ENCODE measurements around the gene TRAPPC12. TPM values are rescaled to one million over a fixed set of nuclear protein-coding genes. Genes with fewer than 3 reads are reported as not detected.

Gene TRAPPC12
- polyA plus RNA-seq, 1 donor from 2014 or later, result 76.2 TPM

DNA sequence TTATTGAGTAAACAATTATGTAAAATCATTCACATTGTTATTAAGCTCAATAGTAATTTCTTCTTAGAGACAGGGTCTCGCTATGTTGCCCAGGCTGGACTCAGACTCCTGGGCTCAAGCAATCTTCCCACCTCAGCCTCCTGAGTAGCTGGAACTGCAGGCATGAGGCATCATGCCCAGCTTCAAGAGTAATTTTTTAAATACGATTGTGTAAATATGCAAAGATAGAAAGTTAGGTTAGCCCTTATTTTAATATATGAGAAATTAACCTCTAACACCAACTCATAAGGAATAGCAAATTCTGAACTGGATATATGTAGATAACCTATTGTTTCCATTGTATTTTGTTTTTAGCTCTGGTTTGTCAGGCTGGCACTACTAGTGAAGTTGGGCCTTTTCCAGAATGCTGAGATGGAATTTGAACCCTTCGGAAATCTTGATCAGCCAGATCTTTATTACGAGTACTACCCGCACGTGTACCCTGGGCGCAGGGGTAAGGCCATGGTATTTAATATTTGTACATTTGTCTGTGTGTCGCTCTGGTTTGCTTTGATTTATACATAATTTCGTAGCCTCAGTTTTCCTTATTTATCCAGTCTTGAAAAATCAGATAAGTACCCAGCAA lies 44.8 kb downstream of the TRAPPC12 start:
- Histone ChIP-seq H3K4me2 (ENCODE audit: low read length) (no peak overlapping the region), H3K9me3 (ENCODE audit: low read length) (no peaks in the 10 kb centered on the region), H3K27ac (ENCODE audit: low read length) (no peak overlapping the region), H3F3A (ENCODE audit: insufficient read depth, low read length, poor library complexity, severe bottlenecking) (no peaks in the 10 kb centered on the region), H3K9ac (ENCODE audit: low read length) (no peak overlapping the region), H3K27me3 (ENCODE audit: insufficient read depth, low read depth, low read length) (no peaks in the 10 kb centered on the region), H3K4me3 (ENCODE audit: low read length) (no peak overlapping the region), H3K9me2 (ENCODE audit: insufficient read depth, low read length) (no peaks in the 10 kb centered on the region), H3K36me3 (ENCODE audit: insufficient read depth, low read length) (peaks cover 12% of the 10 kb centered on the region), H3K79me2 (replicated peaks; ENCODE audit: insufficient read depth, low read length) (no peaks in the 10 kb centered on the region), H2AFZ (ENCODE audit: low read depth, low read length) (no peak overlapping the region), H4K20me1 (ENCODE audit: insufficient read depth) (no peaks in the 10 kb centered on the region)
- no peak for TF ChIP-seq RAD21 (conservative IDR thresholded peaks at IDR 0.05)
- TF ChIP-seq TAF1 (IDR thresholded peaks at IDR 0.05; ENCODE audit: low read depth), result no peak
- no peak for TF ChIP-seq MXI1 (conservative IDR thresholded peaks at IDR 0.05; ENCODE audit: poor library complexity, severe bottlenecking)
- TF ChIP-seq, protein P1, sequence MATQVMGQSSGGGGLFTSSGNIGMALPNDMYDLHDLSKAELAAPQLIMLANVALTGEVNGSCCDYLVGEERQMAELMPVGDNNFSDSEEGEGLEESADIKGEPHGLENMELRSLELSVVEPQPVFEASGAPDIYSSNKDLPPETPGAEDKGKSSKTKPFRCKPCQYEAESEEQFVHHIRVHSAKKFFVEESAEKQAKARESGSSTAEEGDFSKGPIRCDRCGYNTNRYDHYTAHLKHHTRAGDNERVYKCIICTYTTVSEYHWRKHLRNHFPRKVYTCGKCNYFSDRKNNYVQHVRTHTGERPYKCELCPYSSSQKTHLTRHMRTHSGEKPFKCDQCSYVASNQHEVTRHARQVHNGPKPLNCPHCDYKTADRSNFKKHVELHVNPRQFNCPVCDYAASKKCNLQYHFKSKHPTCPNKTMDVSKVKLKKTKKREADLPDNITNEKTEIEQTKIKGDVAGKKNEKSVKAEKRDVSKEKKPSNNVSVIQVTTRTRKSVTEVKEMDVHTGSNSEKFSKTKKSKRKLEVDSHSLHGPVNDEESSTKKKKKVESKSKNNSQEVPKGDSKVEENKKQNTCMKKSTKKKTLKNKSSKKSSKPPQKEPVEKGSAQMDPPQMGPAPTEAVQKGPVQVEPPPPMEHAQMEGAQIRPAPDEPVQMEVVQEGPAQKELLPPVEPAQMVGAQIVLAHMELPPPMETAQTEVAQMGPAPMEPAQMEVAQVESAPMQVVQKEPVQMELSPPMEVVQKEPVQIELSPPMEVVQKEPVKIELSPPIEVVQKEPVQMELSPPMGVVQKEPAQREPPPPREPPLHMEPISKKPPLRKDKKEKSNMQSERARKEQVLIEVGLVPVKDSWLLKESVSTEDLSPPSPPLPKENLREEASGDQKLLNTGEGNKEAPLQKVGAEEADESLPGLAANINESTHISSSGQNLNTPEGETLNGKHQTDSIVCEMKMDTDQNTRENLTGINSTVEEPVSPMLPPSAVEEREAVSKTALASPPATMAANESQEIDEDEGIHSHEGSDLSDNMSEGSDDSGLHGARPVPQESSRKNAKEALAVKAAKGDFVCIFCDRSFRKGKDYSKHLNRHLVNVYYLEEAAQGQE (IDR thresholded peaks at IDR 0.05; ENCODE audit: borderline replicate concordance), result no peak
- TF ChIP-seq EZH2 (IDR thresholded peaks at IDR 0.05; ENCODE audit: borderline replicate concordance, insufficient read depth, low read length, poor library complexity, severe bottlenecking), result no peak
- TF ChIP-seq SMC3 (conservative IDR thresholded peaks at IDR 0.05; ENCODE audit: poor library complexity), result no peak
- TF ChIP-seq POLR2AphosphoS5 (IDR thresholded peaks at IDR 0.05), result no peak
- TF ChIP-seq EP300 (conservative IDR thresholded peaks at IDR 0.05; ENCODE audit: poor library complexity, severe bottlenecking), result no peak
- TF ChIP-seq, protein P2, sequence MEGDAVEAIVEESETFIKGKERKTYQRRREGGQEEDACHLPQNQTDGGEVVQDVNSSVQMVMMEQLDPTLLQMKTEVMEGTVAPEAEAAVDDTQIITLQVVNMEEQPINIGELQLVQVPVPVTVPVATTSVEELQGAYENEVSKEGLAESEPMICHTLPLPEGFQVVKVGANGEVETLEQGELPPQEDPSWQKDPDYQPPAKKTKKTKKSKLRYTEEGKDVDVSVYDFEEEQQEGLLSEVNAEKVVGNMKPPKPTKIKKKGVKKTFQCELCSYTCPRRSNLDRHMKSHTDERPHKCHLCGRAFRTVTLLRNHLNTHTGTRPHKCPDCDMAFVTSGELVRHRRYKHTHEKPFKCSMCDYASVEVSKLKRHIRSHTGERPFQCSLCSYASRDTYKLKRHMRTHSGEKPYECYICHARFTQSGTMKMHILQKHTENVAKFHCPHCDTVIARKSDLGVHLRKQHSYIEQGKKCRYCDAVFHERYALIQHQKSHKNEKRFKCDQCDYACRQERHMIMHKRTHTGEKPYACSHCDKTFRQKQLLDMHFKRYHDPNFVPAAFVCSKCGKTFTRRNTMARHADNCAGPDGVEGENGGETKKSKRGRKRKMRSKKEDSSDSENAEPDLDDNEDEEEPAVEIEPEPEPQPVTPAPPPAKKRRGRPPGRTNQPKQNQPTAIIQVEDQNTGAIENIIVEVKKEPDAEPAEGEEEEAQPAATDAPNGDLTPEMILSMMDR (IDR thresholded peaks at IDR 0.05; ENCODE audit: poor library complexity, severe bottlenecking), result no peak

DNA sequence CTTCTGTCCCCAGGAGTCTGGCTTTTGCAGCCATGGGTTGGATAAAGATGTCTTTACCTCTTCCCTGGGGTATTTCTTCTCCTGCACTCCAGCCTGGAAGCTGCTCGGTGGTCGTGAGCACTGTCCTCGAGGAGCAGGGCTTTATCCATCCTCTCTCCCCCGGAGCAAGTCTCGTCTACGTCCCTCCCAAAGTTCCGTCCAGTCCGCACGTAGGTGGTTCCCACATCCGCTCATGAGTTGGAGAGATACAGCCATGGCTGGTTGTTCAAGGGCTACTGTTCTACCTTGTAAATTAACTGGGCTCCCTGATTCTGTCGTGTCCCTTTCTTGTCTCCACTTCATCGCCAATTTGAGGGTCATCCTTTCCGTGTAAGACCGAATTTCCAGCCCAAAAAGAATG lies 47.1 kb downstream of the TRAPPC12 start:
- no peak overlapping the region for H3K4me3 ChIP-seq (ENCODE audit: low read length)
- no peak overlapping the region for H3K27ac ChIP-seq (ENCODE audit: low read length)
- H3K79me2 ChIP-seq (replicated peaks; ENCODE audit: insufficient read depth, low read length), result no peaks in the 10 kb centered on the region
- H2AFZ ChIP-seq (ENCODE audit: low read depth, low read length), result no peak overlapping the region
- H3K9ac ChIP-seq (ENCODE audit: low read length), result no peak overlapping the region
- H3K4me2 ChIP-seq (ENCODE audit: low read length), result no peak overlapping the region
- no peaks in the 10 kb centered on the region for H3K27me3 ChIP-seq (ENCODE audit: insufficient read depth, low read depth, low read length)
- H3K9me3 ChIP-seq (ENCODE audit: low read length), result no peaks in the 10 kb centered on the region
- H3F3A ChIP-seq (ENCODE audit: insufficient read depth, low read length, poor library complexity, severe bottlenecking), result no peaks in the 10 kb centered on the region
- no peaks in the 10 kb centered on the region for H4K20me1 ChIP-seq (ENCODE audit: insufficient read depth)
- H3K36me3 ChIP-seq (ENCODE audit: insufficient read depth, low read length), result peaks cover 12% of the 10 kb centered on the region
- no peak for TF ChIP-seq EP300 (conservative IDR thresholded peaks at IDR 0.05; ENCODE audit: poor library complexity, severe bottlenecking)
- TF ChIP-seq EZH2 (IDR thresholded peaks at IDR 0.05; ENCODE audit: borderline replicate concordance, insufficient read depth, low read length, poor library complexity, severe bottlenecking), result no peak
- no peak for TF ChIP-seq MXI1 (conservative IDR thresholded peaks at IDR 0.05; ENCODE audit: poor library complexity, severe bottlenecking)
- no peaks in the 10 kb centered on the region for H3K9me2 ChIP-seq (ENCODE audit: insufficient read depth, low read length)
